Activated naive CD4-positive, alpha-beta T cell treated with anti-CD3 and anti-CD28 coated beads for 36 hours (primary cell): ENCODE data around the gene LCLAT1. TPM values are rescaled to one million over a fixed set of nuclear protein-coding genes. Genes with fewer than 3 reads are reported as not detected.
A peak's percentile ranks its signal among the peaks of the same experiment; 100 is the strongest.

Source experiments
- CTCF ChIA-PET: fragments of 350-600 bp; sonication (Branson Sonifier 250); formaldehyde crosslinking; loops from one replicate; lab custom pipeline; 2021; ENCODE audit warnings: antibody characterized with exemption; lab: Charles Lee
- DNase-seq: peaks from one replicate; pipeline ENCODE4 v3.0.0-alpha.2; 2020
- H3K27ac Mint-ChIP-seq: one replicate; pipeline ENCODE4 v1.8.0; 2021; ENCODE audit warnings: mild to moderate bottlenecking, mixed read lengths
- H3K27me3 Mint-ChIP-seq: one replicate; pipeline ENCODE4 v1.8.0; 2021; ENCODE audit warnings: low read depth, mixed read lengths
- H3K36me3 Mint-ChIP-seq: one replicate; pipeline ENCODE4 v1.8.0; 2021; ENCODE audit warnings: low read depth, mixed read lengths
- H3K4me1 Mint-ChIP-seq: one replicate; pipeline ENCODE4 v1.8.0; 2021; ENCODE audit warnings: low read depth, mixed read lengths
- H3K4me3 Mint-ChIP-seq: one replicate; pipeline ENCODE4 v1.8.0; 2021; ENCODE audit warnings: mild to moderate bottlenecking, moderate library complexity, mixed read lengths
- H3K9me3 Mint-ChIP-seq: one replicate; pipeline ENCODE4 v1.8.0; 2021; ENCODE audit warnings: mixed read lengths
- intact Hi-C: fragments of 100-400 bp; cut with micrococcal nuclease; formaldehyde crosslinking; loops from one replicate; pipeline ENCODE4 v1.15.1; 2023
- total RNA-seq, 2 experiments: library from RNA; stranded (reverse); gene quantifications; one replicate each; pipeline ENCODE4 v1.2.3, GENCODE V29; 2021

LCLAT1 gene
- total RNA-seq, 2 experiments from 2014 or later: 18.8 to 22.8 TPM

DNA sequence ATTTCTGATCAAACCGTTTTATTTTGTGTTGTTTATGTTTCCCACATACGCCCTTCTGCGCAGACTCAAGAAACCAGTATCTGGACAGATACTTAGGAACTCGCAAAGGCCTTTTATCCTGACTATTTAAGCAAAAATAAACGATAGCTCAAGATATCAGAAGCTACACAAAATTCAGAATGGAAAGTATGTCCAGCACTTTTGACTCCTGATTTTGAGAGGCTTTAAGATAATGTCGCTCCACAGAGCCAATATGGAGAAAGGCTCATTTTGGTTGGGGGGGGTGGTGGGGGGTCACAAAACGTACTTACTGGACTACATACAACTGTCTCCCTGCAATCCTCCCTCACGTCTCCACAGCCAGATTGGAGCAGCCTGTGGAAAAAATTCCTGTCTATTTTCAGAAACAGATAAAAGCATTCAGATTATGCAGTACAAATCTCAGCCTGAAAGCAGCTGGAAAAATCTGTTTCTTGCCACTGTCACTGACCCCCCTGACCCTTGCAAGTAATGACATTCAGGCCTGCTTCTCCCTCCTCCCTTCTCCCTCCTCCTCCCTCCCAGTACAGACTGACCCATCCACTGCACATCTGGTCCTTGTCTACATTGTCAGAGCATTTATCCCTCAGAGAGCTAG lies 34.9 kb upstream of the LCLAT1 start:
- CTCF ChIA-PET: interaction anchor here (0.5 to 2.5 kb wide), 4 partner anchors 10 to 261 kb away, joined by 3 to 7 read pairs (median 4); no protein-coding TSS in a partner anchor

DNA sequence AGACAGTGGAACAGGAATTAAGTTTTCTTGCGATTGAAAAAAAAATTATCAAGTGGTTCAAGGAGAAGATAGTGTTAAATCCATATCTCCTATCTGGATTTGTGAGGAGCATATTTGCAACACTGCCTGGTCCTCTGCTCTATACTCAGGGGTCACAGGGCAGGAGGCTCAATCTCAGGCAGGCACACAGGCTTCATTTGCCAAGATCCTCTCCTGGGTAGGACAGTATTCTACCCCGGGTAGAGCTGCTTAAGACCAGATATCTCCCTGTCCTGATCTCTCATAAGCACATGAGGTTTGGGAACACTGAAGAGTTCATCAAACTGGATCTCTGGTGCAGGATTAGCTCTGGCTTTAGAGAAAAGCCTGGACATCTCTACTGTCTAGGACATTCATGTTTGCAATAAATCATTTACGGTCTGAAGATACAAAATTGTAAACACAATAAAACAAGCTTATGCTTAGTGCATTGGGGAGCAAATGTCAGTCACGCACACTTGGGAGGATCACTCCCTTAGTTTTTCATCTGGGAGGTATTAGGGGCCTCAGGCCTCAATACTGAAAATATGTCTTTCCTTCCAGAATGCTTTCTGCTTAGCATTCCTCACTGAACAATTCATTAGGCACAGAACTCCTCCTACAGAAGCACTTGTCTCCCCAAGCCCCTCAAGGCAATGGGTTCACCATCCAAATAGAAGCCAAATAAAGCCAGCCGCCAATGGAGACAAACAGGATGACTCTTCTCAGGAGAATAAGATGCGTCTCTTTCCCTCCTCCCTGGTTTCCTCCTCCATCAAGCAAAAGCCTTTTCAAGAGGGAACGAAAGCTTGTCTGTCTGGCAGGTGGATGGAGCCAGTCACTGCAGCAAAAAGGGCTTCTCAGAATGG lies 34.1 kb upstream of the LCLAT1 start:
- no peak overlapping the region for H3K4me3 Mint-ChIP-seq
- H3K27ac Mint-ChIP-seq: no peak overlapping the region
- peaks cover 36% of the 10 kb centered on the region for H3K4me1 Mint-ChIP-seq
- no peaks in the 10 kb centered on the region for H3K27me3 Mint-ChIP-seq
- no peak for DNase-seq
- intact Hi-C loops: no loop called here
- H3K36me3 Mint-ChIP-seq: no peaks in the 10 kb centered on the region
- CTCF ChIA-PET: interaction anchor here (2.5 kb wide), 1 partner anchor 9 kb away, joined by 7 read pairs; no protein-coding TSS in a partner anchor
- no peaks in the 10 kb centered on the region for H3K9me3 Mint-ChIP-seq

More for the DNA sequence above, 34.9 kb upstream of the LCLAT1 start:
- no peak for DNase-seq
- intact Hi-C loops: no loop called here
- Mint-ChIP-seq H3K27ac (no peak overlapping the region), H3K27me3 (no peaks in the 10 kb centered on the region), H3K4me3 (no peak overlapping the region), H3K9me3 (no peaks in the 10 kb centered on the region), H3K4me1 (peaks cover 40% of the 10 kb centered on the region), H3K36me3 (no peaks in the 10 kb centered on the region)

DNA sequence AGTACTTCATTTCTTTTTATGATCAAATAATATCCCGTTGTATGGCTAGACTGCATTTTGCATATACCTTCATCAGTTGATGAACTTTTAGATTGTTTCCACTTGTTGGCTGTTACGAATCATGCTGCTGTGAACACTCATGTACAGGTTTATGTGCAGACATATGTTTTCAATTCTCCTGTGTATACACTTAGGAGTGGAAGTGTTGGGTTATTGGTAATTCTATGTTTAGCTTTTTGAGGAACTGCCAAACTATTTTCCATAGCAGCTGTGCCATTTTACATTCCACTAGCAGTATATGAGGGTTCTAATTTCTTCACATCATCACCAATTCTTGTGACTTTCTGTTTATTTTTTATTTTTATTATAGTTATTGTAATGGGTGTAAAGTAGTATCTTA lies 32.1 kb upstream of the LCLAT1 start:
- Mint-ChIP-seq H3K4me3 (no peak overlapping the region), H3K27ac (no peak overlapping the region), H3K36me3 (no peaks in the 10 kb centered on the region), H3K27me3 (no peaks in the 10 kb centered on the region), H3K9me3 (no peaks in the 10 kb centered on the region), H3K4me1 (peaks cover 19% of the 10 kb centered on the region)
- CTCF ChIA-PET: no interaction called here
- intact Hi-C loops: no loop called here
- no peak for DNase-seq

DNA sequence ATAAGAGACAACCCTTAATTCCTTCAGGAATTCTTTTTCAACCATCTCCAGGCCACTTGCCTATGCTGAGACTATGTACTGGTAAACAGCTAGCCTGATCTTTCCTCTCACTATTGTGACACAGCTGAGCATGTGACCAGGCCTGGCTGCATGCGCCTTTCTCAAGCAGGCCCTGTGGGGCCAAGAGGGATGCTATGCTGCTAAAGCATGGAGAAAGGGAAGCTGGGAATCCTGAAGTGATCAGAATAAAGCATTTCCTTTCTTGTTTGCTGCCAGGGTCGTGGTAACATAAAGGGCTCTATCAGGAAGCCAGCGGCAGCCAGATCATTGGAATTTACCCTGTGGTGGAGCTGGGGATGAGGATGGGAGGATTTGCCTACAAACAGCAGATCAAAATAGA lies 29.8 kb upstream of the LCLAT1 start:
- H3K4me1 Mint-ChIP-seq: peaks cover 21% of the 10 kb centered on the region

DNA sequence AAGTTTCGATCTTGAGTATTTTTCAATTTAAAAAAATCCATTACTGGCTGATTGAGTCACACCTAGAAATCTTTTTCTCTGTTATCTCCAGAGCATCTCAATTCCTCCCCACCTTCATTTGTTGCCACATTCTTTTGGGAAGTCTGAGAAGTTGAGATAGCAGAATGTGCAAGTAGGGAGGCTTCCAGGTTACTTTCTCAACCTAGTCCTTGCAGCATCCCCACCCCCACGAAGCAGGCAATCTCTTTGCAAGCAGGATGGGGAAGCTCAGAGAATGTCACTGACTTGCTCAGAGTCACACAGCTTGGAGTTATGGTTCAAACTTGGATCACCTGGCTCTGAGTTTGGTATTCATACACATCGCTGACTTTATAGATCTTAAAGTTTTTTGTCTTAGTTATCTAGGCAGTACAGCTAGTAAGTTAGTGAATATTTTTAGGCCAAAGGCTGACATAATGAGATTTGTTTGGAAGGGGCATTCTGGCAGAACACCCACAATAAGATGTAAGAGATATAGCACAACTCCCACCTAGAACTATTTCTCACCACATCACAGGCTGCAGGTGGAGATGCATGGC lies 25.9 kb upstream of the LCLAT1 start:
- peak overlapping the region; percentile 74 for H3K4me3 Mint-ChIP-seq
- H3K36me3 Mint-ChIP-seq: no peaks in the 10 kb centered on the region
- intact Hi-C loops: no loop called here
- H3K4me1 Mint-ChIP-seq: peaks cover 47% of the 10 kb centered on the region
- no peaks in the 10 kb centered on the region for H3K9me3 Mint-ChIP-seq
- peak overlapping the region; percentile 94 for H3K27ac Mint-ChIP-seq
- DNase-seq: peak; percentile 34
- CTCF ChIA-PET: interaction anchor here (0.7 to 2.6 kb wide), 13 partner anchors 9 to 290 kb away, joined by 3 to 10 read pairs (median 6); partner anchors contain the start of gene LCLAT1
- no peaks in the 10 kb centered on the region for H3K27me3 Mint-ChIP-seq

More for the DNA sequence above, 29.8 kb upstream of the LCLAT1 start:
- DNase-seq: no peak
- Mint-ChIP-seq H3K9me3 (no peaks in the 10 kb centered on the region), H3K27ac (no peak overlapping the region), H3K4me3 (no peak overlapping the region), H3K36me3 (no peaks in the 10 kb centered on the region), H3K27me3 (no peaks in the 10 kb centered on the region)
- intact Hi-C loops: no loop called here
- CTCF ChIA-PET: no interaction called here

DNA sequence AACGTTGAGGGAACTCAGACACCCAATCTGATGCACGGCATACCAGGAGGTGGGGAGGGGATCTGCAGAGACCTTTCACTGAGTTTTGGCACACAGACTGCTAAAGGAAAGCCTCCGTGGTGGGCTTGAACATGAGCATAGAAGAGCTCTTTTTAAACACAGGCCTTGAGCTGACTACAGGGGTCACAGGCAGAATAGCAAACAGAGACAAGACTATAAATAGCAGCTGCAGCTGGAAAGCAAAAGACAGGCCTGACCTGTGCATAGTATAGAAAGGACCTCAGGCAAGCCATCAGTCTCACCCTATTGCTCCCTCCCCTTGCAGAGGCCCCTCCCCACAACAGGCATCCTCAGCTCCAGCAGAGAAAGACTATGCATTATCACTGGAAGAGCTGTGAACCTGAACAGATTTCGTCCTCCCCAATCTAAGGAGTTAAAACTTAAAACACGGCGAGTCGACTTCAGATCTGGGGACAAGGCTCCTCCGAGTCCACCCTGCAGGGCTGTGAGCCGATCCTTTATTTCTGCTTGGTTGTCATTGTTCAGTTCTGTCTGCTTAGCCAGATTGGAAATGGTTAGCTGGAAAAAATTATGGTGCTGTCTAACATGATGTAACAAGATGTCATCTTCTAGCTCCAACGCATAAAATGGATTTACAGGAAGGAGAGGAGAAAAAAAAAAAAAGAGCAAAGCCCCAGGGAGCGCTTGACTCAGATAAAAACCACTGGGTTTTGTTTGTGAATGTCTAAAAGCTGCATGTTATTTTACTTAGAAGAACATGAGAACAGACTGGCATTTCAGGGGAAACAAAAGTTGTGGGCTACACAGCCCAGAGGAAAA lies 25.2 kb upstream of the LCLAT1 start:
- peak; percentile 37 for DNase-seq
- CTCF ChIA-PET: interaction anchor here (0.7 to 2.6 kb wide), 17 partner anchors 10 to 290 kb away, joined by 3 to 10 read pairs (median 4); partner anchors contain the start of gene LCLAT1
- peak overlapping the region; percentile 74 for H3K4me3 Mint-ChIP-seq

DNA sequence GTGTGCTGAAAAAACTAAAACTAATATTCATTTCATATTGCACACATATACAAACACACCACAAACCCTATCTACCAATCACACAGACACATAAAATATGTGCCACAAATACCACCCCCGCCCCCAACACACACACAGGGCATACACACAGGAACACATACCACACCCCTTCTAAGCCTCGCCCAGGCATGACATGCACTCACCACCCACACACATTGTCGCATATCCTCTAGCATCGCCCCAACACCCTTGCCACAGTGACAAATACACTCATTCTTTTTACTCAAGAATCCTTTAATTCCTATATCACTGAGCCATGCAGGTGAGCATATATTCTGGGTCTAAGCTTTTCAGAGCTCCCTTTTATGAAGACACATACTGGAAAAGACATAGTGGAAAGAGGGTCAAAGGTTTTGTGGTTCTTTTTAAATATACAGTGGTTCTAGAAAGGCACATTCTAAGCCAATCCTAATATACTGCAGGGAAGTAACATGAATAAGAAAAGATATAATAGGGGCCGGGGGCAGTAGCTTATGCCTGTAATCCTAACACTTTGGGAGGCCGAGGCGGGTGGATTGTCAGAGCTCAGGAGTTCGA lies 24.5 kb upstream of the LCLAT1 start:
- peak; percentile 95 for DNase-seq
- Mint-ChIP-seq H3K36me3 (no peaks in the 10 kb centered on the region), H3K4me1 (peaks cover 61% of the 10 kb centered on the region), H3K4me3 (peak overlapping the region; percentile 74), H3K27ac (peak overlapping the region; percentile 94), H3K9me3 (no peaks in the 10 kb centered on the region), H3K27me3 (no peaks in the 10 kb centered on the region)
- CTCF ChIA-PET: interaction anchor here (0.6 to 2.6 kb wide), 16 partner anchors 10 to 289 kb away, joined by 3 to 10 read pairs (median 4); partner anchors contain the start of gene LCLAT1
- intact Hi-C loops: loop anchor here (1.0 to 2.0 kb wide), 15 partner anchors 12 to 284 kb away; partner anchors contain the start of gene LBH

More for the DNA sequence above, 25.2 kb upstream of the LCLAT1 start:
- no peaks in the 10 kb centered on the region for H3K9me3 Mint-ChIP-seq
- peak overlapping the region; percentile 94 for H3K27ac Mint-ChIP-seq
- no peaks in the 10 kb centered on the region for H3K27me3 Mint-ChIP-seq
- no peaks in the 10 kb centered on the region for H3K36me3 Mint-ChIP-seq
- intact Hi-C loops: loop anchor here (1.0 to 2.0 kb wide), 15 partner anchors 12 to 285 kb away; partner anchors contain the start of gene LBH
- peaks cover 54% of the 10 kb centered on the region for H3K4me1 Mint-ChIP-seq

DNA sequence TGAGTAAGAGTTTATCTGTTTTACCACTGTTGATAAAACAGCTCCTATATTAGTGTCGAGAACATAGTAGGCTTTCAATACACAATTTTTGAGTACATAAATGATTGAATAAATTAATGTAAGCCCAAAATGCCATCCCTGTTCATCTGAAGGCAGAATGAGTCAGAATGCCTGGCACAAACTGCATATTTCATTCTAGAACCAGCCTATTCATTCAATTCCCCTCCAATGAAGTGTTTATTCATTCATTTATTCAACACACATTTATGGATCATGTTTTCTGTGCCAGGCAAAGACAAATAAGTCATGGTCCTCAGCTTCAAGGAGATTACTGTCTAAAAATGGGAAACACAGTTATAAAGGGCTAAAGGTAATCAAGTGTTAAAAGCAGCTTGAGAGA lies 22.8 kb upstream of the LCLAT1 start:
- no peak overlapping the region for H3K27ac Mint-ChIP-seq
- no peak overlapping the region for H3K4me3 Mint-ChIP-seq
- H3K9me3 Mint-ChIP-seq: no peaks in the 10 kb centered on the region

DNA sequence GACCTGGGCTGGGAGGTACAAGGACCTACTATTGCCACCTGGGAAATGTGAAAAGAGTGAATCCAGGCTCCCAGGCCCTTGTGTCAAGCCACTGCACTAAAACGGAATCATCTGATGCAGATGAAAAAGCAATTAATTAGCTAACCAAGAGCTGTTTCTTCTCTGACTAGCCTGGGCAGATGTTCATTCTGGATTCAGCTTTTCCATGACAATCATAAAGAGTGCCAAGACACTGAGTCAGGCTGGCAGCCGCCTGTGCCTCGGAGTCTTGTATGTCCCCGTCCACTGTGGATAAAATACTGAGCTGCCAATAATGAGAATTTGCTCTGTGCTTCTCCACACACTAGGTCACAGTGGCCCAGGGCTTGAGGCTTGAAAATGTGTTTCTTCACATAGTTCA lies 21.7 kb upstream of the LCLAT1 start:
- H3K27me3 Mint-ChIP-seq: no peaks in the 10 kb centered on the region
- H3K27ac Mint-ChIP-seq: no peak overlapping the region
- peaks cover 78% of the 10 kb centered on the region for H3K4me1 Mint-ChIP-seq
- DNase-seq: no peak
- CTCF ChIA-PET: interaction anchor here (0.6 to 0.8 kb wide), 3 partner anchors 12 to 22 kb away, joined by 3 read pairs; partner anchors contain the start of gene LCLAT1
- H3K9me3 Mint-ChIP-seq: no peaks in the 10 kb centered on the region
- no peaks in the 10 kb centered on the region for H3K36me3 Mint-ChIP-seq
- intact Hi-C loops: no loop called here
- no peak overlapping the region for H3K4me3 Mint-ChIP-seq

More for the DNA sequence above, 22.8 kb upstream of the LCLAT1 start:
- CTCF ChIA-PET: interaction anchor here (0.6 to 1.0 kb wide), 3 partner anchors 89 to 260 kb away, joined by 3 to 8 read pairs (median 3); no protein-coding TSS in a partner anchor
- peaks cover 77% of the 10 kb centered on the region for H3K4me1 Mint-ChIP-seq
- H3K27me3 Mint-ChIP-seq: no peaks in the 10 kb centered on the region
- no peak for DNase-seq
- no peaks in the 10 kb centered on the region for H3K36me3 Mint-ChIP-seq
- intact Hi-C loops: no loop called here

DNA sequence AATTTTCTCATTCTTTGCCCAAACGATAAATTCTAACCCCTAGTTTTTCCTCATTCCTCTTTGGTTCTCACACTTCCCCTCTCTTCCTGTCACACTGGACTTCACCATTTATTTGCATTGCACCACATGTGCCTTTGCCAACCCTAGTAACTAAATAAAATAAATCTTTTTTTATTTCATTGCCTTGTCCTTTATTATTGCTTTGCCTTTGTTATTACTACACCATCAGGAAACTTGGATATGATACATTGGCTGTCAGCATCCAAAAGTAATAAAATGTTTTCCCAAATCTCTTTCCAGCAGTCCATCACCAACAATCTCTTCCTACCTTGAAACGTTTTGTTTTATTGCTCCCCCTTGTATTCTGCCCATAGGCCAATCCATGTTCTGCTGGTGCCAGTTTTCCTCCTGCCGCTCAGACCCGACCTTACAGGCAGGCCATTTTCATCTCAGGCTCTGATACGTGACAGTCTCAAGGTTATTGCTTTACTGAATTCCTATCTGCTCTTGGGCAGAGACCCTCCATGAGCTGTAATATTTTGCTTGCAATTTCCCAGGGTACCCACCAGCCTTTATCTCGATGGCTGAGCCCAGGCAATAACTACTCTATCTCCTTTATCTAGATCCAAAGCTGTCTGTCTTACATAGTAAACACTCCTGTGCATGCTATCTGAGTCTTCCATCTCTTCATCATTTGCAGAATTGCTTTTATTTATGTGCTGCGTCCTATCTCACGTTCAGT lies 19.3 kb upstream of the LCLAT1 start:
- Mint-ChIP-seq H3K27me3 (no peaks in the 10 kb centered on the region), H3K4me1 (peaks cover 57% of the 10 kb centered on the region), H3K36me3 (no peaks in the 10 kb centered on the region), H3K4me3 (peak overlapping the region; percentile 36), H3K27ac (peak overlapping the region; percentile 82), H3K9me3 (no peaks in the 10 kb centered on the region)
- DNase-seq: no peak
- CTCF ChIA-PET: interaction anchor here (0.7 to 1.9 kb wide), 4 partner anchors 91 to 219 kb away, joined by 3 to 11 read pairs (median 4); no protein-coding TSS in a partner anchor
- intact Hi-C loops: loop anchor here (1.0 kb wide), 1 partner anchor 21 kb away; no protein-coding TSS in a partner anchor
